ENCODE results near the gene NT5C1A. TPM values are rescaled to one million over a fixed set of nuclear protein-coding genes. Genes with fewer than 3 reads are reported as not detected.

Gene NT5C1A
- total and polyA plus RNA-seq, 5 donors from 2014 or later = 0.37 to 0.47 TPM; not detected in 3

- peak in 2 of 3 donors; percentile 37 to 63 for DNase-seq
- no peaks in the 10 kb centered on the region for H3K27me3 ChIP-seq (ENCODE audit: control insufficient read depth, insufficient read depth, low read length)
- peak overlapping the region; percentile 77 to 95 (median 79) for H3K27ac Mint-ChIP-seq
- peak overlapping the region; percentile 64 to 84 (median 82) for H3K4me3 Mint-ChIP-seq
- peak overlapping the region; percentile 53 for H3K27ac ChIP-seq (ENCODE audit: insufficient read depth, low read length, poor library complexity, severe bottlenecking)
- no peaks in the 10 kb centered on the region for H3K9me3 ChIP-seq (ENCODE audit: control insufficient read depth in 2 of 2, low read length in 2 of 2)
- peaks cover 41% of the 10 kb centered on the region for H3K4me1 ChIP-seq (ENCODE audit: control insufficient read depth, insufficient read depth, low read length, poor library complexity, severe bottlenecking)
- H3K27me3 Mint-ChIP-seq = peaks cover 4% of the 10 kb centered on the region
- peaks cover 5 to 59% (median 15%) of the 10 kb centered on the region in 4 donors for H3K4me1 Mint-ChIP-seq
- H3K9me3 Mint-ChIP-seq = peaks cover 0 to 5% (median 0%) of the 10 kb centered on the region in 7 donors
- H3K4me3 ChIP-seq (ENCODE audit: low read depth, low read length) = peak overlapping the region; percentile 77
- ATAC-seq (ENCODE audit: low read depth in 2 of 2) = peak; percentile 46 to 66
- H3K36me3 ChIP-seq (ENCODE audit: control insufficient read depth, insufficient read depth, low read length) = peaks cover 5% of the 10 kb centered on the region
- H3K36me3 Mint-ChIP-seq = peaks cover 21% of the 10 kb centered on the region
These were observed 8.8 kb upstream of the NT5C1A start for GRCh38 chr1:39680751-39681150.

GRCh38 chr1:39679821-39680220 lies 7.9 kb upstream of the NT5C1A start:
- peaks cover 4% of the 10 kb centered on the region for H3K27me3 Mint-ChIP-seq
- no peaks in the 10 kb centered on the region for H3K27me3 ChIP-seq (ENCODE audit: control insufficient read depth, insufficient read depth, low read length)
- H3K27ac ChIP-seq (ENCODE audit: insufficient read depth, low read length, poor library complexity, severe bottlenecking) = no peak overlapping the region
- peaks cover 5% of the 10 kb centered on the region for H3K36me3 ChIP-seq (ENCODE audit: control insufficient read depth, insufficient read depth, low read length)
- H3K9me3 Mint-ChIP-seq = peaks cover 0 to 4% (median 0%) of the 10 kb centered on the region in 7 donors
- H3K4me3 Mint-ChIP-seq = peak overlapping the region in 1 of 4 donors; percentile 55
- DNase-seq = no peak
- H3K4me1 Mint-ChIP-seq = peaks cover 5 to 55% (median 13%) of the 10 kb centered on the region in 4 donors
- no peak for ATAC-seq (ENCODE audit: low read depth in 2 of 2)
- no peak overlapping the region for H3K4me3 ChIP-seq (ENCODE audit: low read depth, low read length)
- peaks cover 41% of the 10 kb centered on the region for H3K4me1 ChIP-seq (ENCODE audit: control insufficient read depth, insufficient read depth, low read length, poor library complexity, severe bottlenecking)
- H3K36me3 Mint-ChIP-seq = peaks cover 21% of the 10 kb centered on the region
- H3K27ac Mint-ChIP-seq = peak overlapping the region; percentile 77 to 82 (median 79)
- no peaks in the 10 kb centered on the region for H3K9me3 ChIP-seq (ENCODE audit: control insufficient read depth in 2 of 2, low read length in 2 of 2)

GRCh38 chr1:39678889-39679288 lies 7.0 kb upstream of the NT5C1A start:
- Mint-ChIP-seq H3K36me3 (peaks cover 21% of the 10 kb centered on the region), H3K4me1 (peaks cover 5 to 48% (median 9%) of the 10 kb centered on the region in 4 donors), H3K27me3 (peaks cover 4% of the 10 kb centered on the region), H3K4me3 (peak overlapping the region in 1 of 4 donors; percentile 68), H3K27ac (peak overlapping the region in 2 of 3 donors; percentile 5 to 87), H3K9me3 (no peaks in the 10 kb centered on the region)
- H3K27me3 ChIP-seq (ENCODE audit: control insufficient read depth, insufficient read depth, low read length) = no peaks in the 10 kb centered on the region
- no peak overlapping the region for H3K27ac ChIP-seq (ENCODE audit: insufficient read depth, low read length, poor library complexity, severe bottlenecking)
- H3K4me3 ChIP-seq (ENCODE audit: low read depth, low read length) = no peak overlapping the region
- no peak for DNase-seq
- peaks cover 5% of the 10 kb centered on the region for H3K36me3 ChIP-seq (ENCODE audit: control insufficient read depth, insufficient read depth, low read length)
- no peak for ATAC-seq (ENCODE audit: low read depth in 2 of 2)
- H3K4me1 ChIP-seq (ENCODE audit: control insufficient read depth, insufficient read depth, low read length, poor library complexity, severe bottlenecking) = peaks cover 35% of the 10 kb centered on the region
- no peaks in the 10 kb centered on the region for H3K9me3 ChIP-seq (ENCODE audit: control insufficient read depth in 2 of 2, low read length in 2 of 2)

GRCh38 chr1:39677645-39678044 lies 5.7 kb upstream of the NT5C1A start:
- Histone ChIP-seq H3K4me1 (ENCODE audit: control insufficient read depth, insufficient read depth, low read length, poor library complexity, severe bottlenecking) (peaks cover 29% of the 10 kb centered on the region), H3K27me3 (ENCODE audit: control insufficient read depth, insufficient read depth, low read length) (no peaks in the 10 kb centered on the region), H3K9me3 (ENCODE audit: control insufficient read depth in 2 of 2, low read length in 2 of 2) (no peaks in the 10 kb centered on the region), H3K36me3 (ENCODE audit: control insufficient read depth, insufficient read depth, low read length) (peaks cover 5% of the 10 kb centered on the region), H3K27ac (ENCODE audit: insufficient read depth, low read length, poor library complexity, severe bottlenecking) (no peak overlapping the region), H3K4me3 (ENCODE audit: low read depth, low read length) (no peak overlapping the region)
- Mint-ChIP-seq H3K36me3 (peaks cover 17% of the 10 kb centered on the region), H3K4me3 (no peak overlapping the region), H3K27ac (no peak overlapping the region), H3K9me3 (no peaks in the 10 kb centered on the region), H3K4me1 (peaks cover 5 to 38% (median 9%) of the 10 kb centered on the region in 4 donors), H3K27me3 (peaks cover 9% of the 10 kb centered on the region)
- ATAC-seq (ENCODE audit: low read depth in 2 of 2) = no peak
- DNase-seq = no peak

GRCh38 chr1:39676948-39677548 lies 5.1 kb upstream of the NT5C1A start:
- Mint-ChIP-seq H3K9me3 (no peaks in the 10 kb centered on the region), H3K27ac (peak overlapping the region in 1 of 3 donors; percentile 47), H3K4me3 (no peak overlapping the region), H3K4me1 (peaks cover 5 to 38% (median 9%) of the 10 kb centered on the region in 4 donors), H3K36me3 (peaks cover 14% of the 10 kb centered on the region), H3K27me3 (peaks cover 13% of the 10 kb centered on the region)
- no peak for DNase-seq
- no peaks in the 10 kb centered on the region for H3K27me3 ChIP-seq (ENCODE audit: control insufficient read depth, insufficient read depth, low read length)
- no peaks in the 10 kb centered on the region for H3K9me3 ChIP-seq (ENCODE audit: control insufficient read depth in 2 of 2, low read length in 2 of 2)
- no peak overlapping the region for H3K27ac ChIP-seq (ENCODE audit: insufficient read depth, low read length, poor library complexity, severe bottlenecking)
- H3K4me1 ChIP-seq (ENCODE audit: control insufficient read depth, insufficient read depth, low read length, poor library complexity, severe bottlenecking) = peaks cover 29% of the 10 kb centered on the region
- no peak for ATAC-seq (ENCODE audit: low read depth in 2 of 2)
- no peak overlapping the region for H3K4me3 ChIP-seq (ENCODE audit: low read depth, low read length)
- peaks cover 5% of the 10 kb centered on the region for H3K36me3 ChIP-seq (ENCODE audit: control insufficient read depth, insufficient read depth, low read length)

GRCh38 chr1:39675220-39675619 lies 3.3 kb upstream of the NT5C1A start:
- H3K9me3 ChIP-seq (ENCODE audit: control insufficient read depth in 2 of 2, low read length in 2 of 2) = no peaks in the 10 kb centered on the region
- Mint-ChIP-seq H3K4me1 (peaks cover 0 to 28% (median 3%) of the 10 kb centered on the region in 4 donors), H3K4me3 (no peak overlapping the region), H3K27me3 (peaks cover 17% of the 10 kb centered on the region), H3K36me3 (peaks cover 14% of the 10 kb centered on the region), H3K9me3 (no peaks in the 10 kb centered on the region), H3K27ac (no peak overlapping the region)
- no peak for DNase-seq
- H3K4me1 ChIP-seq (ENCODE audit: control insufficient read depth, insufficient read depth, low read length, poor library complexity, severe bottlenecking) = peaks cover 23% of the 10 kb centered on the region
- ATAC-seq (ENCODE audit: low read depth in 2 of 2) = no peak
- H3K4me3 ChIP-seq (ENCODE audit: low read depth, low read length) = no peak overlapping the region
- H3K36me3 ChIP-seq (ENCODE audit: control insufficient read depth, insufficient read depth, low read length) = peaks cover 5% of the 10 kb centered on the region
- H3K27ac ChIP-seq (ENCODE audit: insufficient read depth, low read length, poor library complexity, severe bottlenecking) = no peak overlapping the region
- H3K27me3 ChIP-seq (ENCODE audit: control insufficient read depth, insufficient read depth, low read length) = peaks cover 9% of the 10 kb centered on the region

GRCh38 chr1:39673215-39673614 lies 1.3 kb upstream of the NT5C1A start:
- Histone ChIP-seq H3K27me3 (ENCODE audit: control insufficient read depth, insufficient read depth, low read length) (peaks cover 9% of the 10 kb centered on the region), H3K36me3 (ENCODE audit: control insufficient read depth, insufficient read depth, low read length) (no peaks in the 10 kb centered on the region), H3K9me3 (ENCODE audit: control insufficient read depth in 2 of 2, low read length in 2 of 2) (no peaks in the 10 kb centered on the region), H3K4me1 (ENCODE audit: control insufficient read depth, insufficient read depth, low read length, poor library complexity, severe bottlenecking) (peaks cover 20% of the 10 kb centered on the region), H3K4me3 (ENCODE audit: low read depth, low read length) (no peak overlapping the region), H3K27ac (ENCODE audit: insufficient read depth, low read length, poor library complexity, severe bottlenecking) (no peak overlapping the region)
- no peaks in the 10 kb centered on the region for H3K9me3 Mint-ChIP-seq
- H3K36me3 Mint-ChIP-seq = peaks cover 8% of the 10 kb centered on the region
- H3K27me3 Mint-ChIP-seq = peaks cover 26% of the 10 kb centered on the region
- DNase-seq (no peak), ATAC-seq (ENCODE audit: low read depth in 2 of 2) (no peak)
- H3K4me3 Mint-ChIP-seq = peak overlapping the region in 1 of 4 donors; percentile 44
- peaks cover 0 to 17% (median 3%) of the 10 kb centered on the region in 4 donors for H3K4me1 Mint-ChIP-seq
- H3K27ac Mint-ChIP-seq = no peak overlapping the region

- no peak overlapping the region for H3K4me3 ChIP-seq (ENCODE audit: low read depth, low read length)
- no peak overlapping the region for H3K27ac ChIP-seq (ENCODE audit: insufficient read depth, low read length, poor library complexity, severe bottlenecking)
- Mint-ChIP-seq H3K36me3 (peaks cover 5% of the 10 kb centered on the region), H3K4me3 (peak overlapping the region; percentile 44 to 76 (median 67)), H3K9me3 (no peaks in the 10 kb centered on the region), H3K27ac (peak overlapping the region in 1 of 3 donors; percentile 60), H3K27me3 (peaks cover 27% of the 10 kb centered on the region), H3K4me1 (peaks cover 2 to 14% (median 3%) of the 10 kb centered on the region in 4 donors)
- peaks cover 20% of the 10 kb centered on the region for H3K4me1 ChIP-seq (ENCODE audit: control insufficient read depth, insufficient read depth, low read length, poor library complexity, severe bottlenecking)
- ATAC-seq (ENCODE audit: low read depth in 2 of 2) (peak in 1 of 2 donors; percentile 25), DNase-seq (peak in 2 of 3 donors; percentile 30 to 38)
- no peaks in the 10 kb centered on the region for H3K36me3 ChIP-seq (ENCODE audit: control insufficient read depth, insufficient read depth, low read length)
- peaks cover 9% of the 10 kb centered on the region for H3K27me3 ChIP-seq (ENCODE audit: control insufficient read depth, insufficient read depth, low read length)
- no peaks in the 10 kb centered on the region for H3K9me3 ChIP-seq (ENCODE audit: control insufficient read depth in 2 of 2, low read length in 2 of 2)
These were observed 642 bp upstream of the NT5C1A start for GRCh38 chr1:39672551-39672947.
